GM12878 (cell line): ENCODE measurements around the gene PCIF1. TPM values are rescaled to one million over a fixed set of nuclear protein-coding genes. Genes with fewer than 3 reads are reported as not detected.

ENCODE experiments used
- MXI1 ChIP-seq: fragments of 150-350 bp; IDR thresholded peaks from 2 replicates; pipeline ENCODE4 v1.6.1; 2011; ENCODE audit warnings: low read depth, mild to moderate bottlenecking, inconsistent platforms, low read length, improper control_type of control experiment
- NFXL1 ChIP-seq: fragments of 450-650 bp; IDR thresholded peaks from 2 replicates; pipeline ENCODE4 v1.6.1; 2017; ENCODE audit warnings: antibody characterized with exemption, mild to moderate bottlenecking, borderline replicate concordance
- polyA plus RNA-seq, 11 experiments: library from polyadenylated mRNA; depleted of rRNA in 4 of 11; unstranded in 6 of 11; stranded (reverse) in 5 of 11; fragments of >200 nt; fragmentation: Nextera tagmentation in 4 of 11; fragmentation: Illumina TruSeq in 1 of 11; extraction: Ambion mirVana in 4 of 11; extraction: Trizol in 1 of 11; gene quantifications; 1 replicate in 1 of 11; 2 replicates in 10 of 11; pipeline versions ENCODE4 v1.2.1 to v1.2.3, GENCODE V29; 2011 to 2016; ENCODE audit warnings: inconsistent platforms in 2 of 11, missing spikeins in 2 of 11, low read depth in 1 of 11
- total RNA-seq, 4 experiments: library from RNA; depleted of rRNA in 3 of 4; stranded (reverse); fragments of >200 nt in 3 of 4; fragmentation: Illumina TruSeq in 1 of 4; extraction: Trizol in 1 of 4; gene quantifications; 2 replicates each; pipeline versions ENCODE4 v1.2.1 to v1.2.3, GENCODE V29; 2013 to 2021
- TF ChIP-seq, protein P1 (sequence below): fragments of 450-650 bp; IDR thresholded peaks from 2 replicates; pipeline ENCODE4 v1.6.1; 2016; ENCODE audit warnings: mild to moderate bottlenecking, moderate library complexity, borderline replicate concordance
- TF ChIP-seq, protein P2 (sequence below): IDR thresholded peaks from 2 replicates; pipeline ENCODE4 v1.6.1; 2012; ENCODE audit warnings: low read depth, low read length, improper control_type of control experiment
- TF ChIP-seq, protein P3 (sequence below): fragments of 450-650 bp; IDR thresholded peaks from 2 replicates; pipeline ENCODE4 v1.6.1; 2017; ENCODE audit warnings: borderline replicate concordance

Gene PCIF1
- total and polyA plus RNA-seq, 10 of the 15 experiments (the other 5 are each of a cell fraction or from before 2014, with no cell fraction given): 8.4 to 32.9 (median 17.6) TPM

DNA sequence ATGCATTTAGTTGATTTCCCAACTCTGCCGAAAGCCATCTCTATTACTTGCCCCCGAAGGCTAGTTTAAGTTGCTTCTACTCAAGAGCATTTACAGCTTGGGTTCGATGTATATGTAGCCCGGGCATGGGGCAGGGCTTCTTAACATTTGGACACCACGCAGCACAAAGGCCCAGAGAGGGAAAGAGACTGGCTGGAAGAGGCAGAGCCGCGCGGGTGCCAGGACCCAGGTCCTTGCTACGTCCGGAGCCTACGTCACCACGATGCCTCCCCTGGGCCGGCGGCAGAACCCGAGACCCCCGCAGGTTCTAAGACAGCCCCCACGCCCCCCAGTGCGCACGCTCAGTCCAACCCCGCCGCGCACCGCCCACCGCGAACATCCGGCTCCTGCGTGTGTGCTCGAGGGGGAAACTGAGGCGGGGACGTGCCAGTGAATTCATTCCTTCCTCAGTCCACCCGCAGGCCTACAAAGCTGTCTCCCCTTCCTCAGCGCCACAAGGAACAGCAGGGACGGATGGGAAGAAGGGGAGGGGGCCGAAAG lies 367 bp upstream of the PCIF1 start (continued):
- TF ChIP-seq, protein P1, sequence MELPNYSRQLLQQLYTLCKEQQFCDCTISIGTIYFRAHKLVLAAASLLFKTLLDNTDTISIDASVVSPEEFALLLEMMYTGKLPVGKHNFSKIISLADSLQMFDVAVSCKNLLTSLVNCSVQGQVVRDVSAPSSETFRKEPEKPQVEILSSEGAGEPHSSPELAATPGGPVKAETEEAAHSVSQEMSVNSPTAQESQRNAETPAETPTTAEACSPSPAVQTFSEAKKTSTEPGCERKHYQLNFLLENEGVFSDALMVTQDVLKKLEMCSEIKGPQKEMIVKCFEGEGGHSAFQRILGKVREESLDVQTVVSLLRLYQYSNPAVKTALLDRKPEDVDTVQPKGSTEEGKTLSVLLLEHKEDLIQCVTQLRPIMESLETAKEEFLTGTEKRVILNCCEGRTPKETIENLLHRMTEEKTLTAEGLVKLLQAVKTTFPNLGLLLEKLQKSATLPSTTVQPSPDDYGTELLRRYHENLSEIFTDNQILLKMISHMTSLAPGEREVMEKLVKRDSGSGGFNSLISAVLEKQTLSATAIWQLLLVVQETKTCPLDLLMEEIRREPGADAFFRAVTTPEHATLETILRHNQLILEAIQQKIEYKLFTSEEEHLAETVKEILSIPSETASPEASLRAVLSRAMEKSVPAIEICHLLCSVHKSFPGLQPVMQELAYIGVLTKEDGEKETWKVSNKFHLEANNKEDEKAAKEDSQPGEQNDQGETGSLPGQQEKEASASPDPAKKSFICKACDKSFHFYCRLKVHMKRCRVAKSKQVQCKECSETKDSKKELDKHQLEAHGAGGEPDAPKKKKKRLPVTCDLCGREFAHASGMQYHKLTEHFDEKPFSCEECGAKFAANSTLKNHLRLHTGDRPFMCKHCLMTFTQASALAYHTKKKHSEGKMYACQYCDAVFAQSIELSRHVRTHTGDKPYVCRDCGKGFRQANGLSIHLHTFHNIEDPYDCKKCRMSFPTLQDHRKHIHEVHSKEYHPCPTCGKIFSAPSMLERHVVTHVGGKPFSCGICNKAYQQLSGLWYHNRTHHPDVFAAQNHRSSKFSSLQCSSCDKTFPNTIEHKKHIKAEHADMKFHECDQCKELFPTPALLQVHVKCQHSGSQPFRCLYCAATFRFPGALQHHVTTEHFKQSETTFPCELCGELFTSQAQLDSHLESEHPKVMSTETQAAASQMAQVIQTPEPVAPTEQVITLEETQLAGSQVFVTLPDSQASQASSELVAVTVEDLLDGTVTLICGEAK: 0 out of 2 replicates have a peak, but pooled peaks have one; percentile 19
- TF ChIP-seq, protein P2, sequence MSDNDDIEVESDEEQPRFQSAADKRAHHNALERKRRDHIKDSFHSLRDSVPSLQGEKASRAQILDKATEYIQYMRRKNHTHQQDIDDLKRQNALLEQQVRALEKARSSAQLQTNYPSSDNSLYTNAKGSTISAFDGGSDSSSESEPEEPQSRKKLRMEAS: peak; percentile 33; the same call in 1 of the 2 replicates
- TF ChIP-seq, protein P3, sequence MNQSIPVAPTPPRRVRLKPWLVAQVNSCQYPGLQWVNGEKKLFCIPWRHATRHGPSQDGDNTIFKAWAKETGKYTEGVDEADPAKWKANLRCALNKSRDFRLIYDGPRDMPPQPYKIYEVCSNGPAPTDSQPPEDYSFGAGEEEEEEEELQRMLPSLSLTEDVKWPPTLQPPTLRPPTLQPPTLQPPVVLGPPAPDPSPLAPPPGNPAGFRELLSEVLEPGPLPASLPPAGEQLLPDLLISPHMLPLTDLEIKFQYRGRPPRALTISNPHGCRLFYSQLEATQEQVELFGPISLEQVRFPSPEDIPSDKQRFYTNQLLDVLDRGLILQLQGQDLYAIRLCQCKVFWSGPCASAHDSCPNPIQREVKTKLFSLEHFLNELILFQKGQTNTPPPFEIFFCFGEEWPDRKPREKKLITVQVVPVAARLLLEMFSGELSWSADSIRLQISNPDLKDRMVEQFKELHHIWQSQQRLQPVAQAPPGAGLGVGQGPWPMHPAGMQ: no peak
- TF ChIP-seq NFXL1 (peak; percentile 56; the same call in 1 of the 2 replicates), MXI1 (0 out of 2 replicates have a peak, but pooled peaks have one; percentile 1)
